ENCODE results near the gene SQOR. TPM values are rescaled to one million over a fixed set of nuclear protein-coding genes. Genes with fewer than 3 reads are reported as not detected.

SQOR gene

GRCh38 chr15:45731343-45731742 lies 96.5 kb downstream of the SQOR start:
- Histone ChIP-seq H3K4me1 (ENCODE audit: control insufficient read depth in 2 of 2, insufficient read depth in 1 of 2, low read depth in 1 of 2, low read length in 2 of 2) (peaks cover 0 to 6% of the 10 kb centered on the region in 2 donors), H2BK15ac (ENCODE audit: low read length) (no peak overlapping the region)
- no CpG with 5 or more reads among the region's 1 CpG for WGBS, 2 donors (ENCODE audit: extremely low coverage in 2 of 2, insufficient read length in 2 of 2, insufficient replicate concordance in 1 of 2)

GRCh38 chr15:45732662-45733061 lies 97.8 kb downstream of the SQOR start:
- WGBS, 2 donors (ENCODE audit: extremely low coverage in 2 of 2, insufficient read length in 2 of 2, insufficient replicate concordance in 1 of 2), result no CpG with 5 or more reads among the region's 2 CpGs
- no peak overlapping the region for H4K8ac ChIP-seq (ENCODE audit: low read depth, low read length)
- H3K4me1 ChIP-seq (ENCODE audit: control insufficient read depth in 2 of 2, insufficient read depth in 1 of 2, low read depth in 1 of 2, low read length in 2 of 2), result peaks cover 0 to 6% of the 10 kb centered on the region in 2 donors
- peak; percentile 5 for DNase-seq (ENCODE audit: low spot score)
- peak overlapping the region; percentile 45 for H3K18ac ChIP-seq (ENCODE audit: low read length)
- no peak overlapping the region for H4K91ac ChIP-seq (ENCODE audit: low read depth, low read length, poor library complexity)
- no peak overlapping the region for H2AK5ac ChIP-seq (ENCODE audit: low read depth, low read length)
- no peak overlapping the region for H3K14ac ChIP-seq (ENCODE audit: low read length)
- peaks cover 0 to 2% (median 0%) of the 10 kb centered on the region in 3 experiments for H3K27me3 ChIP-seq (ENCODE audit: control insufficient read depth in 3 of 3, insufficient read depth in 3 of 3, low read depth in 1 of 3, low read length in 3 of 3)
- no peak overlapping the region for H2AFZ ChIP-seq (ENCODE audit: low read length)
- H2BK120ac ChIP-seq (ENCODE audit: low read depth, low read length), result no peak overlapping the region
- no peaks in the 10 kb centered on the region for H3K36me3 ChIP-seq (replicated peaks in 1 of 2; ENCODE audit: control insufficient read depth in 2 of 2, insufficient read depth in 2 of 2, low read length in 2 of 2)
- H2BK15ac ChIP-seq (ENCODE audit: low read length), result no peak overlapping the region
- H2BK12ac ChIP-seq (ENCODE audit: low read length), result no peak overlapping the region
- H2BK5ac ChIP-seq (ENCODE audit: low read length), result no peak overlapping the region
- H3K9ac ChIP-seq (ENCODE audit: low read depth, low read length, poor library complexity), result no peak overlapping the region
- no peak overlapping the region for H3K23ac ChIP-seq (ENCODE audit: low read depth, low read length, poor library complexity)
- H3K27ac ChIP-seq (replicated peaks; ENCODE audit: low read length), result no peak overlapping the region
- no peaks in the 10 kb centered on the region for H3K9me3 ChIP-seq (replicated peaks in 1 of 2; ENCODE audit: control insufficient read depth in 2 of 2, insufficient read depth in 1 of 2, low read depth in 1 of 2, low read length in 2 of 2)
- H3K4me3 ChIP-seq (ENCODE audit: low read length in 2 of 2), result no peak overlapping the region
- H3K4me2 ChIP-seq (ENCODE audit: insufficient read depth, low read length, poor library complexity, severe bottlenecking), result no peak overlapping the region
- no peak overlapping the region for H3K4ac ChIP-seq (ENCODE audit: low read length)
- H3K79me1 ChIP-seq (ENCODE audit: low read depth, low read length), result no peaks in the 10 kb centered on the region

More at GRCh38 chr15:45731343-45731742, 96.5 kb downstream of the SQOR start:
- Histone ChIP-seq H3K4me2 (ENCODE audit: insufficient read depth, low read length, poor library complexity, severe bottlenecking) (no peak overlapping the region), H3K27me3 (ENCODE audit: control insufficient read depth in 3 of 3, insufficient read depth in 3 of 3, low read depth in 1 of 3, low read length in 3 of 3) (peaks cover 0 to 2% (median 0%) of the 10 kb centered on the region in 3 experiments), H2AK5ac (ENCODE audit: low read depth, low read length) (no peak overlapping the region), H2BK12ac (ENCODE audit: low read length) (no peak overlapping the region), H3K9ac (ENCODE audit: low read depth, low read length, poor library complexity) (no peak overlapping the region), H3K36me3 (replicated peaks in 1 of 2; ENCODE audit: control insufficient read depth in 2 of 2, insufficient read depth in 2 of 2, low read length in 2 of 2) (no peaks in the 10 kb centered on the region), H4K91ac (ENCODE audit: low read depth, low read length, poor library complexity) (no peak overlapping the region), H3K4me3 (ENCODE audit: low read length in 2 of 2) (no peak overlapping the region), H3K4ac (ENCODE audit: low read length) (no peak overlapping the region), H3K23ac (ENCODE audit: low read depth, low read length, poor library complexity) (no peak overlapping the region), H2BK5ac (ENCODE audit: low read length) (no peak overlapping the region), H4K8ac (ENCODE audit: low read depth, low read length) (no peak overlapping the region), H2BK120ac (ENCODE audit: low read depth, low read length) (no peak overlapping the region), H2AFZ (ENCODE audit: low read length) (no peak overlapping the region), H3K27ac (replicated peaks; ENCODE audit: low read length) (no peak overlapping the region), H3K14ac (ENCODE audit: low read length) (no peak overlapping the region), H3K9me3 (replicated peaks in 1 of 2; ENCODE audit: control insufficient read depth in 2 of 2, insufficient read depth in 1 of 2, low read depth in 1 of 2, low read length in 2 of 2) (no peaks in the 10 kb centered on the region), H3K79me1 (ENCODE audit: low read depth, low read length) (no peaks in the 10 kb centered on the region), H3K18ac (ENCODE audit: low read length) (no peak overlapping the region)
- no peak for DNase-seq (ENCODE audit: low spot score)

- no peak overlapping the region for H3K18ac ChIP-seq (ENCODE audit: low read length)
Measured at GRCh38 chr15:45734260-45734711, 99.5 kb downstream of the SQOR start.

More at GRCh38 chr15:45734260-45734711, 99.5 kb downstream of the SQOR start:
- H4K8ac ChIP-seq (ENCODE audit: low read depth, low read length), result no peak overlapping the region
- H3K14ac ChIP-seq (ENCODE audit: low read length), result no peak overlapping the region
- no peak overlapping the region for H2BK5ac ChIP-seq (ENCODE audit: low read length)
- H3K79me1 ChIP-seq (ENCODE audit: low read depth, low read length), result no peaks in the 10 kb centered on the region
- H3K9me3 ChIP-seq (replicated peaks in 1 of 2; ENCODE audit: control insufficient read depth in 2 of 2, insufficient read depth in 1 of 2, low read depth in 1 of 2, low read length in 2 of 2), result no peaks in the 10 kb centered on the region
- H2BK15ac ChIP-seq (ENCODE audit: low read length), result no peak overlapping the region
- no peak overlapping the region for H2AFZ ChIP-seq (ENCODE audit: low read length)
- H3K4me1 ChIP-seq (ENCODE audit: control insufficient read depth in 2 of 2, insufficient read depth in 1 of 2, low read depth in 1 of 2, low read length in 2 of 2), result peaks cover 0 to 6% of the 10 kb centered on the region in 2 donors
- H3K4me3 ChIP-seq (ENCODE audit: low read length in 2 of 2), result no peak overlapping the region
- no peaks in the 10 kb centered on the region for H3K36me3 ChIP-seq (replicated peaks in 1 of 2; ENCODE audit: control insufficient read depth in 2 of 2, insufficient read depth in 2 of 2, low read length in 2 of 2)
- H4K91ac ChIP-seq (ENCODE audit: low read depth, low read length, poor library complexity), result no peak overlapping the region
- H2AK5ac ChIP-seq (ENCODE audit: low read depth, low read length), result no peak overlapping the region
- H2BK120ac ChIP-seq (ENCODE audit: low read depth, low read length), result no peak overlapping the region
- H3K27me3 ChIP-seq (ENCODE audit: control insufficient read depth in 3 of 3, insufficient read depth in 3 of 3, low read depth in 1 of 3, low read length in 3 of 3), result peaks cover 0 to 3% (median 0%) of the 10 kb centered on the region in 3 experiments
- H3K27ac ChIP-seq (replicated peaks; ENCODE audit: low read length), result no peak overlapping the region
- no peak overlapping the region for H3K23ac ChIP-seq (ENCODE audit: low read depth, low read length, poor library complexity)
- no peak overlapping the region for H3K9ac ChIP-seq (ENCODE audit: low read depth, low read length, poor library complexity)
- no peak overlapping the region for H2BK12ac ChIP-seq (ENCODE audit: low read length)
- no peak overlapping the region for H3K4me2 ChIP-seq (ENCODE audit: insufficient read depth, low read length, poor library complexity, severe bottlenecking)
- H3K4ac ChIP-seq (ENCODE audit: low read length), result no peak overlapping the region
- DNase-seq (ENCODE audit: low spot score), result no peak
- no CpG with 5 or more reads among the region's 5 CpGs for WGBS, 2 donors (ENCODE audit: extremely low coverage in 2 of 2, insufficient read length in 2 of 2, insufficient replicate concordance in 1 of 2)

Small RNA genes lying within 50 kb of the gene (small RNA-seq; reads per million reads assigned to genes)
- gene RF00019 (ENCODE audit: insufficient read depth), result not detected

Data from neuronal stem cell (in vitro differentiated cells).